OCI-LY7 (cell line): ENCODE data around the gene EIF3K. TPM values are rescaled to one million over a fixed set of nuclear protein-coding genes. Genes with fewer than 3 reads are reported as not detected.
"Not testable (repeated sequence)": the region's sequence is repeated elsewhere in the genome, so short reads cannot be mapped to it uniquely, and the experiment has no call there.

Source experiments
- BruUV-seq: library from RNA; stranded (reverse); fragments of 400-500 nt; replicated peaks from 2 replicates; lab custom pipeline; 2021; lab: Mats Ljungman, UMichigan
- CTCF ChIA-PET: fragments of 300-600 bp; sonication (Branson Sonifier 250); formaldehyde crosslinking; loops from one replicate; lab custom pipeline; 2022; ENCODE audit warnings: antibody characterized with exemption; ENCODE audit not compliant: unreplicated experiment; lab: Charles Lee
- POLR2A ChIA-PET: fragments of 300-600 bp; sonication (Branson Sonifier 250); formaldehyde crosslinking; loops from one replicate; lab custom pipeline; 2022; ENCODE audit warnings: antibody characterized with exemption; lab: Charles Lee
- DNase-seq: peaks from one replicate; pipeline ENCODE4 v3.0.0-alpha.2; 2015; ENCODE audit warnings: low spot score
- H2AFZ ChIP-seq: fragments of 200-600 bp; sonication (generic), shearing (Covaris generic); 2 replicates; pipeline ENCODE4 v1.6.1; 2014; ENCODE audit warnings: mild to moderate bottlenecking, antibody characterized with exemption, low read length, moderate library complexity
- H3K27ac ChIP-seq: fragments of 200-600 bp; sonication (generic); 2 replicates; pipeline ENCODE4 v1.5.1; 2014; ENCODE audit warnings: mixed run types, low read depth, mild to moderate bottlenecking, moderate library complexity, low read length, inconsistent platforms; ENCODE audit not compliant: poor library complexity, severe bottlenecking
- H3K36me3 ChIP-seq: fragments of 200-600 bp; sonication (generic); 2 replicates; pipeline ENCODE4 v1.6.1; 2014; ENCODE audit warnings: mild to moderate bottlenecking, antibody characterized with exemption, low read length, moderate library complexity, mixed read lengths; ENCODE audit not compliant: insufficient read depth
- H3K4me1 ChIP-seq: fragments of 200-600 bp; sonication (generic); 2 replicates; pipeline ENCODE4 v1.5.1; 2014; ENCODE audit warnings: mild to moderate bottlenecking, low read length; ENCODE audit not compliant: insufficient read depth, poor library complexity, severe bottlenecking
- H3K4me2 ChIP-seq: fragments of 200-600 bp; sonication (generic); 2 replicates; pipeline ENCODE4 v1.6.1; 2014; ENCODE audit warnings: mild to moderate bottlenecking, low read length
- H3K4me3 ChIP-seq: fragments of 200-600 bp; sonication (generic); 2 replicates; pipeline ENCODE4 v1.5.1; 2014; ENCODE audit warnings: mild to moderate bottlenecking, low read depth, low read length; ENCODE audit not compliant: poor library complexity, severe bottlenecking
- H3K79me2 ChIP-seq: fragments of 200-600 bp; sonication (generic); 2 replicates; pipeline ENCODE4 v1.6.1; 2016; ENCODE audit warnings: low read depth, mild to moderate bottlenecking, low read length, moderate library complexity, mixed read lengths; ENCODE audit not compliant: insufficient read depth
- H3K9me2 ChIP-seq: fragments of 200-600 bp; sonication (generic); 2 replicates; pipeline ENCODE4 v1.6.1; 2016; ENCODE audit warnings: mild to moderate bottlenecking, low read length, mixed read lengths; ENCODE audit not compliant: insufficient read depth
- H3K9me3 ChIP-seq: fragments of 200-600 bp; sonication (generic); 2 replicates; pipeline ENCODE4 v1.6.1; 2014; ENCODE audit warnings: mild to moderate bottlenecking, mixed run types, low read length, mixed read lengths
- H4K20me1 ChIP-seq: fragments of 200-600 bp; sonication (generic); 2 replicates; pipeline ENCODE4 v1.6.1; 2014; ENCODE audit warnings: mild to moderate bottlenecking, antibody characterized with exemption, low read length, moderate library complexity, mixed read lengths; ENCODE audit not compliant: insufficient read depth
- CTCF ChIP-seq: fragments of 200-600 bp; sonication (generic); conservative IDR thresholded peaks from 2 replicates; pipeline ENCODE4 v1.5.1; 2014; ENCODE audit warnings: mild to moderate bottlenecking, antibody characterized with exemption, low read length, moderate library complexity, mixed read lengths
- EZH2phosphoT487 ChIP-seq: fragments of 200-600 bp; sonication (generic); IDR thresholded peaks from 2 replicates; pipeline ENCODE4 v1.6.1; 2018; ENCODE audit warnings: low read depth, borderline replicate concordance, mild to moderate bottlenecking, mixed run types, antibody characterized with exemption, low read length, moderate library complexity, mixed read lengths
- intact Hi-C: fragments of 100-400 bp; cut with micrococcal nuclease; formaldehyde crosslinking; loops from one replicate; pipeline ENCODE4 v1.10.0; 2022; ENCODE audit not compliant: unreplicated experiment
- total RNA-seq, 2 experiments: library from RNA; depleted of rRNA in 1 of 2; stranded (reverse); fragments of >200 nt in 1 of 2; shearing (Covaris generic) in 1 of 2; gene quantifications; 2 replicates each; pipeline ENCODE4 v1.2.3, GENCODE V29; 2014 to 2022

Gene EIF3K
- total RNA-seq, 2 experiments from 2014 or later: 321 to 364 TPM

DNA sequence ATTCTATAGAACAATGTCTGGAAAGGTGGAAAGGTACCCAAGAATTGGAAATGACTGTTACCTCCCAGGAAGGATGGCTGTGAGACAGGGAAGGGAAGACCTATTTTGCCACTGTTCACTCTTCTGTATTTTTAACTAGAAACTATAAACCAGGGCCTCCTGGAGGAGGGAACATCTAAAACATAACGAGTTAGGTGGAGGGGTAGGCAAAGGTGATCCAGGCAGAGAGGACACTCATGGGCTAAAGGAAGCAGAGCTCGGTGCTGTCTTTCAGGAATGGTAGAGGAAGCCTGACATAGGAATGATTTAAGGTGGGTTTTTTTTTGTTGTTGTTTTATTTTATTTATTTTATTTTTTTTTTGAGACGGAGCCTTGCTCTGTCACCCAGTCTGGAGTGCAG is 5.8 kb downstream of the EIF3K start:
- peaks cover 20% of the 10 kb centered on the region for H3K79me2 ChIP-seq
- H3K4me1 ChIP-seq: peaks cover 7% of the 10 kb centered on the region
- no peaks in the 10 kb centered on the region for H3K9me3 ChIP-seq
- H3K4me3 ChIP-seq: no peak overlapping the region
- peaks cover 87% of the 10 kb centered on the region for H3K36me3 ChIP-seq
- H3K4me2 ChIP-seq: no peak overlapping the region
- no TSS peak for BruUV-seq
- no peak overlapping the region for H3K27ac ChIP-seq
- TF ChIP-seq CTCF: no peak
- no peak for TF ChIP-seq EZH2phosphoT487
- H3K9me2 ChIP-seq: no peaks in the 10 kb centered on the region
- CTCF ChIA-PET: no interaction called here
- no peak for DNase-seq
- H2AFZ ChIP-seq: no peak overlapping the region
- H4K20me1 ChIP-seq: peaks cover 6% of the 10 kb centered on the region; the same call in 1 of the 2 replicates
- POLR2A ChIA-PET: no interaction called here
- intact Hi-C loops: no loop called here

GRCh38 chr19:38626401-38626800 is 7.4 kb downstream of the EIF3K start:
- Histone ChIP-seq H3K27ac (no peak overlapping the region), H3K4me3 (no peak overlapping the region), H3K4me2 (no peak overlapping the region), H4K20me1 (no peaks in the 10 kb centered on the region), H3K36me3 (peaks cover 86% of the 10 kb centered on the region), H3K9me3 (no peaks in the 10 kb centered on the region), H2AFZ (no peak overlapping the region), H3K9me2 (no peaks in the 10 kb centered on the region), H3K4me1 (no peaks in the 10 kb centered on the region), H3K79me2 (peaks cover 4% of the 10 kb centered on the region; the same call in 1 of the 2 replicates)
- POLR2A ChIA-PET: no interaction called here
- BruUV-seq: no TSS peak
- intact Hi-C loops: no loop called here
- no peak for DNase-seq
- CTCF ChIA-PET: no interaction called here
- TF ChIP-seq CTCF (no peak), EZH2phosphoT487 (no peak)

GRCh38 chr19:38629568-38629967 is 10.6 kb downstream of the EIF3K start:
- CTCF ChIA-PET: no interaction called here
- intact Hi-C loops: no loop called here
- no TSS peak for BruUV-seq
- Histone ChIP-seq H3K4me1 (no peaks in the 10 kb centered on the region), H4K20me1 (no peaks in the 10 kb centered on the region), H3K9me3 (no peaks in the 10 kb centered on the region), H3K36me3 (peaks cover 82% of the 10 kb centered on the region), H3K9me2 (no peaks in the 10 kb centered on the region), H3K79me2 (no peaks in the 10 kb centered on the region), H3K4me2 (no peak overlapping the region), H3K27ac (no peak overlapping the region), H3K4me3 (no peak overlapping the region), H2AFZ (no peak overlapping the region)
- TF ChIP-seq CTCF (no peak), EZH2phosphoT487 (no peak)
- POLR2A ChIA-PET: no interaction called here
- no peak for DNase-seq

DNA sequence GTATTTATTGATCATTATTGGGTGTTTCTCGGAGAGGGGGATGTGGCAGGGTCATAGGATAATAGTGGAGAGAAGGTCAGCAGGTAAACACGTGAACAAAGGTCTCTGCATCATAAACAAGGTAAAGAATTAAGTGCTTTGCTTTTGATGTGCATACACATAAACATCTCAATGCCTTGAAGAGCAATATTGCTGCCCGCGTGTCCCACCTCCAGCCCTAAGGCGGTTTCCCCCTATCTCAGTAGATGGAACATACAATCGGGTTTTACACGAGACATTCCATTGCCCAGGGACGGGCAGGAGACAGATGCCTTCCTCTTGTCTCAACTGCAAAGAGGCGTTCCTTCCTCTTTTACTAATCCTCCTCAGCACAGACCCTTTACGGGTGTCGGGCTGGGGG is 12.3 kb downstream of the EIF3K start:
- DNase-seq, H3K79me2 ChIP-seq, H2AFZ ChIP-seq, H3K4me1 ChIP-seq, H3K9me2 ChIP-seq, H3K27ac ChIP-seq, BruUV-seq, H4K20me1 ChIP-seq, CTCF ChIA-PET, H3K4me3 ChIP-seq, H3K9me3 ChIP-seq, intact Hi-C loops, POLR2A ChIA-PET, H3K4me2 ChIP-seq: not testable (repeated sequence)
- H3K36me3 ChIP-seq: peaks cover 86% of the 10 kb centered on the region
